ENCODE data around the gene REST. TPM values are rescaled to one million over a fixed set of nuclear protein-coding genes. Genes with fewer than 3 reads are reported as not detected.
A peak's percentile ranks its signal among the peaks of the same experiment; 100 is the strongest.

The REST gene
- total RNA-seq = 49.2 and 50.7 TPM in 2 replicates

DNA sequence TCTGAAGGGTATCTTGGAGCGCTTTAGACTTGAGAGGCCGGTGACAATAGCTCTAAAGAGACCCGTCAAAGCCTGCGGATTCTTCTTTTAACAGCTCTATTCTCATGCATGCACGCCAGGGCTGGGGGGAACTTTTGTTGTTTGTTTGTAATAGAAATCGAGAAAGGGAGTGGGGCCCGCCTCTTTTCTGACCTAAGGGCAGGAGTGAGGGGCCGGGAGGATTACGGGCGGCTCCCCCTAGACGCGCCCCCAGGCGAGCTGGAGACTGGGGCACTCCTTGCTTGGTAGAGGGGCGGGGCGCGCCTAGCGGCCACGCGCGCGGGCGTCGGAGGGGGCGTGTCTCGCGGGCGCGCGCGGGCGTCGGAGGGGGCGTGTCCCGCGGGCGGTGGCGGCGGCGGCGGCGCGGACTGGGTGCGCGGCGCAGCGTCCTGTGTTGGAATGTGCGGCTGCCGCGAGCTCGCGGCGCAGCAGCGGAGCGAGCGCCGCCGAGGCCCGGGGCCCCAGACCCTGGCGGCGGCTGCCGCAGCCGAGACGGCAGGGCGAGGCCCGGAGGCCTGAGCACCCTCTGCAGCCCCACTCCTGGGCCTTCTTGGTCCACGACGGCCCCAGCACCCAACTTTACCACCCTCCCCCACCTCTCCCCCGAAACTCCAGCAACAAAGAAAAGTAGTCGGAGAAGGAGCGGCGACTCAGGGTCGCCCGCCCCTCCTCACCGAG is at the start of gene REST:
TSS of gene REST (plus strand) at position 412 of the 717 bp plus-strand sequence. CDS start 2,739 bp downstream, outside the sequence.
- Histone ChIP-seq H2AFZ (ENCODE audit: low read length) (peak within 1 kb of the TSS; percentile 84), H3K9me3 (ENCODE audit: low read depth, low read length) (no peaks in the 10 kb centered on the region), H3K27me3 (ENCODE audit: insufficient read depth, low read length) (peaks cover 14% of the 10 kb centered on the region), H3K79me2 (ENCODE audit: insufficient read depth, low read length) (peaks cover 34% of the 10 kb centered on the region), H3K4me1 (ENCODE audit: insufficient read depth, low read length) (peaks cover 17% of the 10 kb centered on the region), H3K27ac (ENCODE audit: low read depth, low read length) (no peak within 1 kb of the TSS), H4K20me1 (ENCODE audit: insufficient read depth, low read length) (peaks cover 8% of the 10 kb centered on the region), H3K4me3 (ENCODE audit: insufficient read depth, low read length) (peak within 1 kb of the TSS; percentile 78), H3K4me2 (ENCODE audit: insufficient read depth, low read length) (peak within 1 kb of the TSS; percentile 84), H3K36me3 (ENCODE audit: insufficient read depth, low read length) (peaks cover 5% of the 10 kb centered on the region)
- TF ChIP-seq, protein P1, sequence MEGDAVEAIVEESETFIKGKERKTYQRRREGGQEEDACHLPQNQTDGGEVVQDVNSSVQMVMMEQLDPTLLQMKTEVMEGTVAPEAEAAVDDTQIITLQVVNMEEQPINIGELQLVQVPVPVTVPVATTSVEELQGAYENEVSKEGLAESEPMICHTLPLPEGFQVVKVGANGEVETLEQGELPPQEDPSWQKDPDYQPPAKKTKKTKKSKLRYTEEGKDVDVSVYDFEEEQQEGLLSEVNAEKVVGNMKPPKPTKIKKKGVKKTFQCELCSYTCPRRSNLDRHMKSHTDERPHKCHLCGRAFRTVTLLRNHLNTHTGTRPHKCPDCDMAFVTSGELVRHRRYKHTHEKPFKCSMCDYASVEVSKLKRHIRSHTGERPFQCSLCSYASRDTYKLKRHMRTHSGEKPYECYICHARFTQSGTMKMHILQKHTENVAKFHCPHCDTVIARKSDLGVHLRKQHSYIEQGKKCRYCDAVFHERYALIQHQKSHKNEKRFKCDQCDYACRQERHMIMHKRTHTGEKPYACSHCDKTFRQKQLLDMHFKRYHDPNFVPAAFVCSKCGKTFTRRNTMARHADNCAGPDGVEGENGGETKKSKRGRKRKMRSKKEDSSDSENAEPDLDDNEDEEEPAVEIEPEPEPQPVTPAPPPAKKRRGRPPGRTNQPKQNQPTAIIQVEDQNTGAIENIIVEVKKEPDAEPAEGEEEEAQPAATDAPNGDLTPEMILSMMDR (IDR thresholded peaks at IDR 0.05; ENCODE audit: extremely low read depth, low read depth, low read length) = no peak
- DNase-seq (ENCODE audit: insufficient read length, low spot score, missing footprints) = peak; percentile 96

- Histone ChIP-seq H3K79me2 (ENCODE audit: insufficient read depth, low read length) (no peaks in the 10 kb centered on the region), H3K36me3 (ENCODE audit: insufficient read depth, low read length) (no peaks in the 10 kb centered on the region), H2AFZ (ENCODE audit: low read length) (no peak overlapping the region), H3K27ac (ENCODE audit: low read depth, low read length) (no peak overlapping the region), H3K9me3 (ENCODE audit: low read depth, low read length) (no peaks in the 10 kb centered on the region), H3K4me1 (ENCODE audit: insufficient read depth, low read length) (peaks cover 2% of the 10 kb centered on the region), H4K20me1 (ENCODE audit: insufficient read depth, low read length) (no peaks in the 10 kb centered on the region), H3K27me3 (ENCODE audit: insufficient read depth, low read length) (peaks cover 14% of the 10 kb centered on the region), H3K4me3 (ENCODE audit: insufficient read depth, low read length) (no peak overlapping the region), H3K4me2 (ENCODE audit: insufficient read depth, low read length) (no peak overlapping the region)
- DNase-seq (ENCODE audit: insufficient read length, low spot score, missing footprints) = no peak
- TF ChIP-seq, protein P1 (IDR thresholded peaks at IDR 0.05; ENCODE audit: extremely low read depth, low read depth, low read length) = no peak
Measured at GRCh38 chr4:56859841-56860240, 47.9 kb upstream of the REST start.

- Histone ChIP-seq H3K4me2 (ENCODE audit: insufficient read depth, low read length) (no peak overlapping the region), H3K27ac (ENCODE audit: low read depth, low read length) (no peak overlapping the region), H3K4me3 (ENCODE audit: insufficient read depth, low read length) (no peak overlapping the region), H2AFZ (ENCODE audit: low read length) (no peak overlapping the region), H3K79me2 (ENCODE audit: insufficient read depth, low read length) (no peaks in the 10 kb centered on the region), H4K20me1 (ENCODE audit: insufficient read depth, low read length) (no peaks in the 10 kb centered on the region), H3K9me3 (ENCODE audit: low read depth, low read length) (no peaks in the 10 kb centered on the region), H3K27me3 (ENCODE audit: insufficient read depth, low read length) (peaks cover 12% of the 10 kb centered on the region), H3K36me3 (ENCODE audit: insufficient read depth, low read length) (no peaks in the 10 kb centered on the region), H3K4me1 (ENCODE audit: insufficient read depth, low read length) (peaks cover 2% of the 10 kb centered on the region)
- DNase-seq (ENCODE audit: insufficient read length, low spot score, missing footprints) = no peak
- TF ChIP-seq, protein P1 (IDR thresholded peaks at IDR 0.05; ENCODE audit: extremely low read depth, low read depth, low read length) = no peak
Measured at GRCh38 chr4:56860781-56861180, 46.9 kb upstream of the REST start.

GRCh38 chr4:56861360-56861759 is 46.3 kb upstream of the REST start:
- TF ChIP-seq, protein P1 (IDR thresholded peaks at IDR 0.05; ENCODE audit: extremely low read depth, low read depth, low read length) = no peak
- H3K27ac ChIP-seq (ENCODE audit: low read depth, low read length) = no peak overlapping the region

More at GRCh38 chr4:56861360-56861759, 46.3 kb upstream of the REST start:
- no peaks in the 10 kb centered on the region for H4K20me1 ChIP-seq (ENCODE audit: insufficient read depth, low read length)
- no peaks in the 10 kb centered on the region for H3K79me2 ChIP-seq (ENCODE audit: insufficient read depth, low read length)
- peaks cover 2% of the 10 kb centered on the region for H3K4me1 ChIP-seq (ENCODE audit: insufficient read depth, low read length)
- H2AFZ ChIP-seq (ENCODE audit: low read length) = no peak overlapping the region
- no peaks in the 10 kb centered on the region for H3K9me3 ChIP-seq (ENCODE audit: low read depth, low read length)
- H3K4me3 ChIP-seq (ENCODE audit: insufficient read depth, low read length) = no peak overlapping the region
- peaks cover 9% of the 10 kb centered on the region for H3K27me3 ChIP-seq (ENCODE audit: insufficient read depth, low read length)
- no peak overlapping the region for H3K4me2 ChIP-seq (ENCODE audit: insufficient read depth, low read length)
- H3K36me3 ChIP-seq (ENCODE audit: insufficient read depth, low read length) = no peaks in the 10 kb centered on the region
- DNase-seq (ENCODE audit: insufficient read length, low spot score, missing footprints) = no peak

All from osteoblast (primary cell).